T-helper 2 cell treated with Interferon-gamma antibody and Interleukin-4, amounts not matched to agents 5 μg/mL and 100 μg/mL, for 36 hours (primary cell): ENCODE results near the gene STK11.
A peak's percentile ranks its signal among the peaks of the same experiment; 100 is the strongest.

Source experiments
- DNase-seq: peaks from one replicate; pipeline ENCODE4 v3.0.0; 2021; ENCODE audit warnings: low spot score
- H3K27ac Mint-ChIP-seq: one replicate; pipeline ENCODE4 v1.8.0; 2021; ENCODE audit warnings: mild to moderate bottlenecking, mixed read lengths
- H3K27me3 Mint-ChIP-seq: one replicate; pipeline ENCODE4 v1.8.0; 2021; ENCODE audit warnings: low read depth, mixed read lengths
- H3K36me3 Mint-ChIP-seq: one replicate; pipeline ENCODE4 v1.8.0; 2021; ENCODE audit warnings: low read depth, mixed read lengths
- H3K4me1 Mint-ChIP-seq: one replicate; pipeline ENCODE4 v1.8.0; 2021; ENCODE audit warnings: low read depth, mixed read lengths
- H3K4me3 Mint-ChIP-seq: one replicate; pipeline ENCODE4 v1.8.0; 2022; ENCODE audit warnings: mild to moderate bottlenecking, moderate library complexity, mixed read lengths
- H3K9me3 Mint-ChIP-seq: one replicate; pipeline ENCODE4 v1.8.0; 2021; ENCODE audit warnings: mixed read lengths

STK11 gene, protein sequence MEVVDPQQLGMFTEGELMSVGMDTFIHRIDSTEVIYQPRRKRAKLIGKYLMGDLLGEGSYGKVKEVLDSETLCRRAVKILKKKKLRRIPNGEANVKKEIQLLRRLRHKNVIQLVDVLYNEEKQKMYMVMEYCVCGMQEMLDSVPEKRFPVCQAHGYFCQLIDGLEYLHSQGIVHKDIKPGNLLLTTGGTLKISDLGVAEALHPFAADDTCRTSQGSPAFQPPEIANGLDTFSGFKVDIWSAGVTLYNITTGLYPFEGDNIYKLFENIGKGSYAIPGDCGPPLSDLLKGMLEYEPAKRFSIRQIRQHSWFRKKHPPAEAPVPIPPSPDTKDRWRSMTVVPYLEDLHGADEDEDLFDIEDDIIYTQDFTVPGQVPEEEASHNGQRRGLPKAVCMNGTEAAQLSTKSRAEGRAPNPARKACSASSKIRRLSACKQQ

GRCh38 chr19:1205114-1206099 lies at the start of gene STK11:
Gene STK11, plus strand, starts transcription at chr19:1205778. Its CDS starts 1,136 bp downstream, at chr19:1206914.
- no peaks in the 10 kb centered on the region for H3K27me3 Mint-ChIP-seq
- peak; percentile 100 for DNase-seq
- no peaks in the 10 kb centered on the region for H3K9me3 Mint-ChIP-seq
- peak within 1 kb of the TSS; percentile 93 for H3K4me3 Mint-ChIP-seq
- peak within 1 kb of the TSS; percentile 83 for H3K27ac Mint-ChIP-seq
- peaks cover 29% of the 10 kb centered on the region for H3K4me1 Mint-ChIP-seq
- peaks cover 18% of the 10 kb centered on the region for H3K36me3 Mint-ChIP-seq

- no peaks in the 10 kb centered on the region for H3K4me1 Mint-ChIP-seq
- H3K27ac Mint-ChIP-seq: no peak overlapping the region
- H3K4me3 Mint-ChIP-seq: no peak overlapping the region
- H3K27me3 Mint-ChIP-seq: no peaks in the 10 kb centered on the region
- DNase-seq: no peak
- peaks cover 2% of the 10 kb centered on the region for H3K36me3 Mint-ChIP-seq
- no peaks in the 10 kb centered on the region for H3K9me3 Mint-ChIP-seq
These were observed 49.2 kb upstream of the STK11 start for GRCh38 chr19:1156305-1156801.

DNA sequence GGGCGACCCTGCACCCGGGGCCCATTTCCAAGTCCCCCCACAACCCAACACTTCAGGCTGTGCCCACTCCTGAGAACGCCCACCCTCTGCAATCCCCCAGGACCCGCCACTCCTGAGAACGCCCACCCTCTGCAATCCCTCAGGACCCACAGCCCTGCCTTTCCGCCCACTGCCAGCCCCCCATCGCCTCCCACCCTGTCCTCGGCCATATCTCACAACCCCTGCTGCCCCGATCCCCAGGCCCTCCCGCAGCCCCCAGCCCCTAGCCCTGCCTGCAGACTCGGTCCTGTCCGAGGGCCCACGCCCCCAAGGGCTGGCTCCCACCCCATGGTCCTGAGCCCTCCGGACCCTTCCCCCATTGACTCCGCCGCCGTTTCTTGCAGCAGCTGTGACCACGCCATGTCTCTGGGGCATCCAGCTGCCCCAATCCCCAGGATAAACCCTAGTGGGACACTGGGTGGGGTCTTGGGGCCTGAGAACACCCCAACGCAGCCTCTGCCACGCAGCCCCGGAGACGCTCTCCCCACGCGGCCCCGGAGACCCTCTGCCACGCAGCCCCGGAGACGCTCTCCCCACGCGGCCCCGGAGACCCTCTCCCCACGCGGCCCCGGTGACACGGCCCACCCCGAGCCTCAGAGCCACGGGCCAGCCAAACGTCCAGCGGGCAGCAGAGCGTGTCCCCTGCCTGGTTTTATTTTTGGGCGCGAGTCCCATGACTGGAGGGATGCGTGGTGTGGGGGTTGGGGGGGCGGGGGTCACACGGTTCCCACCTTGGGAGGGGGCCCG lies 48.6 kb upstream of the STK11 start:
- no peak overlapping the region for H3K27ac Mint-ChIP-seq
- H3K27me3 Mint-ChIP-seq: no peaks in the 10 kb centered on the region
- no peak for DNase-seq
- H3K9me3 Mint-ChIP-seq: no peaks in the 10 kb centered on the region
- no peaks in the 10 kb centered on the region for H3K36me3 Mint-ChIP-seq
- no peak overlapping the region for H3K4me3 Mint-ChIP-seq
- no peaks in the 10 kb centered on the region for H3K4me1 Mint-ChIP-seq

- H3K36me3 Mint-ChIP-seq: no peaks in the 10 kb centered on the region
- no peaks in the 10 kb centered on the region for H3K9me3 Mint-ChIP-seq
- H3K4me3 Mint-ChIP-seq: no peak overlapping the region
- no peaks in the 10 kb centered on the region for H3K4me1 Mint-ChIP-seq
- DNase-seq: no peak
- H3K27me3 Mint-ChIP-seq: no peaks in the 10 kb centered on the region
- no peak overlapping the region for H3K27ac Mint-ChIP-seq
These were observed 47.4 kb upstream of the STK11 start for GRCh38 chr19:1157931-1158884.

DNA sequence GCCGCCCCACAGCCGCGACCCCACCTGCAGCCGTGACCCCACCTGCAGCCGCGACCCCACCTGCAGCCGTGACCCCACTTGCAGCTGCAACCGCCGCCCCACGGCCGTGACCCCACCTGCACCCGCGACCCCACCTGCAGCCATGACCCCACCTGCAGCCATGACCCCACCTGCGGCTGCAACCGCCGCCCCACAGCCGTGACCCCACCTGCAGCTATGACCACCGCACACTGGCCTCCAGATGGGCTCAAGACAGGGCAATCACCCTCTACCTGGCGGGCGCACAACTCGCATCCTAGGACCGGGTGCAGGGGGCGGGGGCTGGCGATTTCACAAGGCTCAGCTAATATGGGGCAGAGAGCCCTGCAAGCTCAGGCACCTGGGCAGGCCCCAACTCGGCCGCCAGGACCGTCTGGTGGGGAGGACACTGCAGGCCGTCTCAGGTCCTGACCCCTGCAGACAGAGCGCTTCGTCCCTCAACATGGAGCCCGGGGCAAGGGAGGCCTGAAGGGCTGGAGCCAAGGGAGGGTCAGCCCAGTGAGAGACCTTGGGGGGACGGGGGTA lies 46.6 kb upstream of the STK11 start:
- H3K4me1 Mint-ChIP-seq: no peaks in the 10 kb centered on the region
- H3K4me3 Mint-ChIP-seq: no peak overlapping the region
- H3K27me3 Mint-ChIP-seq: no peaks in the 10 kb centered on the region
- no peaks in the 10 kb centered on the region for H3K36me3 Mint-ChIP-seq
- DNase-seq: no peak
- no peak overlapping the region for H3K27ac Mint-ChIP-seq
- no peaks in the 10 kb centered on the region for H3K9me3 Mint-ChIP-seq

DNA sequence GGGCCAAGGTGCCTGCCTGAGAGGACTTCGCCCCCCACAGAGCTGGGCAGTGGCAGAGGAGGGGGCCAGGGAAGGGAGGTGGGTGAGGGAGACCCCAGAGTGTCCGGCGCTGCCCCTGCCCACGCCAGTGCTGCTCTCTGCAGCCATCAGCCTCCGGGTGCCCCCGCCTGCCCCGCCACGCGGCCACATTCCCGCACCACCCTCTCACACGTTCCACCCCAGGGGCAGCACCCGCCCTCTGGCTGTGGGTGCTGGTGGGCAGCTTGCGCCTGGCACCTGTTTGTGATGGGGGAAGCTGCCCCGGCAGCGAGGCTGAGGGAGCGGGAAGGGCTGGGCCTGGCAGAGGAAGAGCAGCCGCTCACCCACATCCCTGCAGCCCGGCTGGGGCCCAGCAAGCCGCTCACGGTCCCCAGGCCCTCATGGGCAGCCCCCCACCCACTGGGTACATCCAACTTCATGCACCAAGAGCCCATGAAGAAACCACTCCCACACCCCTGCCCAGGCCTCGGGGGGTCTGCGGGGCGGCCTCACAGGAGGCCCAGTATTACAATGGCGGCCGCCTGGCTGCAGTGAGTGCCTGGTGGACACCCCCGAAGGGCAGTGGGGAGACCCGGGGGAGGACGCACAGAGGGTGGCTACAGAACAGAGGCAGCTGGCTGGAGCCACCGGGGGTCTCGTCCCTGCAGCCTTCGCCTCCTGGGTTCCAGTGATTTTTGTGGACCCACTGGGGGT lies 45.5 kb upstream of the STK11 start:
- no peaks in the 10 kb centered on the region for H3K4me1 Mint-ChIP-seq
- no peaks in the 10 kb centered on the region for H3K27me3 Mint-ChIP-seq
- no peaks in the 10 kb centered on the region for H3K36me3 Mint-ChIP-seq

GRCh38 chr19:1161716-1162115 lies 43.9 kb upstream of the STK11 start:
- Mint-ChIP-seq H3K4me3 (no peak overlapping the region), H3K36me3 (no peaks in the 10 kb centered on the region), H3K9me3 (no peaks in the 10 kb centered on the region), H3K27ac (no peak overlapping the region), H3K4me1 (no peaks in the 10 kb centered on the region), H3K27me3 (no peaks in the 10 kb centered on the region)
- DNase-seq: no peak

More for the DNA sequence above, 45.5 kb upstream of the STK11 start:
- no peak for DNase-seq
- Mint-ChIP-seq H3K4me3 (no peak overlapping the region), H3K27ac (no peak overlapping the region), H3K9me3 (no peaks in the 10 kb centered on the region)

- DNase-seq: no peak
- H3K27me3 Mint-ChIP-seq: no peaks in the 10 kb centered on the region
- H3K4me1 Mint-ChIP-seq: no peaks in the 10 kb centered on the region
- H3K4me3 Mint-ChIP-seq: no peak overlapping the region
- H3K36me3 Mint-ChIP-seq: no peaks in the 10 kb centered on the region
- H3K27ac Mint-ChIP-seq: no peak overlapping the region
- no peaks in the 10 kb centered on the region for H3K9me3 Mint-ChIP-seq
These were observed 42.9 kb upstream of the STK11 start for GRCh38 chr19:1162404-1163282.

DNA sequence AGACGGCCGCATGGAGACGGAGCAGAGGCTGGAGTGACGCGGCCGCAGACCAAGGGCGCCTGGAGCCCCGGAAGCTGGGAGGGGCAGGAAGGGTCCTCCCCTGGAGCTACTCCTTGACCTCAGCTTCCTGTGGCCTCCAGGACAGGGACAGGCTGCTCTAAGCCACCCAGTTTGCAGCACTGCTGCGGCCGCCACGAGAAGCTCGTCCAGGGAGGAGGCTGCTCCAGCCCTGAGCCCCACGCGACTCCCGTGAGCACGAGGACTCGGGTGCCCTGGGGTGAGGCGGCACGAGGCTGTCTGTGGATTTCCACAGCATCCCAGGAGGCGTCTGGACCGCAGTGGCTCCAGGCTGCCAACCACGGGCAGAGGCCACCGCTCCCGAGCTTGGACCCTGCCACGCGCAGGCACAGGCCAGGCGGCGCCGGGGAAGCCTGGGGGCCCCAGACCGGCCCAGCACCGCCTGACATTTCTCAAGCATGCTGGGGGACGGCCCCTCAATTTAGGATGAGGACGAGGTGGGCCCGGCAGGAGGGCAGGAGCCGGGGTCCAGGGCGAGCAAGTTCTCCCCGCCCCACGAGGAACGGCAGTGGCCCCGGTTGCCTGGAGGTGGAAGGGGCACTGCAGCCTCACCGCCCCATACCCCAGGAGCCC lies 42.2 kb upstream of the STK11 start:
- no peak overlapping the region for H3K4me3 Mint-ChIP-seq

GRCh38 chr19:1163934-1164683 lies 41.5 kb upstream of the STK11 start:
- Mint-ChIP-seq H3K9me3 (no peaks in the 10 kb centered on the region), H3K27me3 (no peaks in the 10 kb centered on the region), H3K36me3 (no peaks in the 10 kb centered on the region), H3K4me3 (no peak overlapping the region), H3K4me1 (no peaks in the 10 kb centered on the region), H3K27ac (no peak overlapping the region)
- DNase-seq: no peak

More for the DNA sequence above, 42.2 kb upstream of the STK11 start:
- no peaks in the 10 kb centered on the region for H3K36me3 Mint-ChIP-seq
- H3K4me1 Mint-ChIP-seq: no peaks in the 10 kb centered on the region
- no peak overlapping the region for H3K27ac Mint-ChIP-seq
- DNase-seq: no peak
- no peaks in the 10 kb centered on the region for H3K27me3 Mint-ChIP-seq
- H3K9me3 Mint-ChIP-seq: no peaks in the 10 kb centered on the region
